SKM-1 (cell line): ENCODE results near the gene ESRRB.

Experiments used
- DNase-seq: peaks from one replicate; lab custom pipeline; 2025; ENCODE audit not compliant: unreplicated experiment; lab: John Stamatoyannopoulos, UW

ESRRB gene

DNA sequence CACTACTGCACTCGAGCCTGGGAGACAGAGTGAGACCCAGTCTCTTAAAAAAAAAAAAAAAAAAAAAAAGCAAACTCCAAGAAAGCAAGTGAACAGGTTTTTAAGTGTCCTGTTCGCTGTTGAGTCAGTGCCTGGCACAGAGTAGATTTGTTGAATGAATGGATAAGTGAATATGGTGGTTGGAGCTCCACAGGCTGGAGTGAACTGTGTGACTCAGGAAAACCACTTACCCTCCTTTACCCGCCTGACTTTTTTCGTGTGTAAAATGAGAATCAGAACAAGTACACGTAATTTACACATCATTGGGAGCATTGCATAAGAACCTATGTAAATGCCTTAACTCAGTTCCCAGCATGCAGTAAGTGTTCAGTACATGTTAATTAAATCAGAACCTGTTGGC is 24.0 kb upstream of the ESRRB start:
- DNase-seq, result no peak

DNA sequence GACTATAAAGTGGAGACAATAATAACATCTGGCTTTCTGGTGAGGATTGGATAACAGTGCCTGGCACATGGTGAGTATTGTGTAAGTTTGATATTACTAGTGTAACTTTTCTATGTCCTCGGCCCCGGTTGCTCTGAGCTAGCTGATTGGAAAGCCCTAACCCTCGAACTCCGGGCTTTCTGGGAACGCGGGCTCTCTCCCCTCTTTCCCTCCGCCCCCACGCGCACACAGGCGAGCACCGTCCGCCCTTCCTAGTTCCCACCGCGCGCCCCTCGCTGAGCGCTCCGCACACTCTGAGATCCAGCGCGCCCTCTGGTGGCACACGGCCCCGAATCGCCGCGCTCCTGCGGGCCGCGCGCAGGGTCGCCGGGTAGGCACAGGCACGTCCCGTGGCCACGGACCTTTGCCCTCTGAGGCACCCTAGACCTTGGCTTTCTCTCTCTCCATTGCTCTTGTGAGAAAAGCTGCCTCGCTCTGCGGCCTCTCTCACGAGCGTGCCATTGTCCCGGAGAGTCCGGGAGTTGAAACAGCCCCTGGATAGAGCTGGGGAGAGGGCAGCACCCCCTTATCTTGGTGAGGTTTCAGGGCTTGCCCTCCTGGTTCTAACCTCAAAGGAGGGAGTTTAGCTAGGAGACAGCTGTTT is 23.2 kb upstream of the ESRRB start:
- no peak for DNase-seq

DNA sequence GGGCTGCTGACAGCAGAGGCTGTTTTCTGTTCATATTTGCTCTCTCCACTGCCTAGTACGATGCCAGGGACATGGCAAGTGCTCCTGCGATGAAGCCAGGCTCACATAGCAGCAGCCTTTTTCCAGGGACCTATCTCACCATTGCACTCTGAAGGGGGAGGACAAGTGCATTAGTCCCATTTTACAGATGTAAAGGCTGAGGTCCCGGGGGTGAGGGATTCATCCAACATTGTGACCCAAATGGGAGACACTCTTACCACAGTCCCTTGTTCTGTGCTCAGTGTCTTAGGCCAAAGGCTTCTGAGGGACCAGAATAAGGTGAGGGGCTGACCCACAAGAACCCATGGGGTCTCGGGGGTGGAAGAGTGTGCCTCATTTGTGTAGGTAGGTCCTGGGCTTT is 21.6 kb upstream of the ESRRB start:
- DNase-seq, result no peak

DNA sequence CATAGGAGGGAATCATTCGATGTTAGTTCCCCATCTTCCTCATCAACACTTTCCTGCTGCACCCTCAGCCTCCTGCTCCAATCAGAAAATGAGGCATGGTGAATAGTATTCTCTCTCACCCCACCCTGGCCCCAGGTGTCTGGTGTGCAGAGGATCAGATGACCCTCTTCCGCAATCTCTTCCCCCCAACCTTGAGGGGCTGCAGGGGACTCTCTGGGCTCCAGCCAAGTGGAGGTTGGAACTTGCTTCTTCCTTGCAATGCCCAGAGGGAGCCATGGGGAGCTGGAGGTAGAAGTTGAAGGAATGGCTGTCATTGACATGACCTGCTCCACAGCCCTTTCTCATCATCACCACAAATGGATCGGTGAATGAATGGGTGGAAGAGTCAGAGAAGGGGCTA is 20.2 kb upstream of the ESRRB start:
- no peak for DNase-seq

DNA sequence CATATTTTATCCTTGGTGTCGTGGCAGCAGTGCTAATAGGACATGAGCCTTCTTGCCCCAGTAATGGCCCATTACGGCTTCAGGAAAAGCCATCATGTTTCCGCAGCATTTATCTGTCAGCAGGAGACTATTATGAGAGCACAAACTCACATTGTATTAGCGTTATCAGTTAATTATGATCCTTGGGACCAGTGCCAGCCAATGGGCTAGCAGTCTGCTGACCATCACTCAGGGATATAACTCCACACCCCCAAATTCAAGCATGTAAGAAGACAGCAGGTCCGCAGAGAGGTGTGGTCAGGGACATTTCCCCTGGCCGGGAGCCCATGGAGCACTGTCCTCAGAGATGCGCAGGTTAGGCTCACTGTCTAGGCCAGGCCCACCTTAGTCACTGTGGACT is 4.9 kb upstream of the ESRRB start:
- DNase-seq, result no peak

DNA sequence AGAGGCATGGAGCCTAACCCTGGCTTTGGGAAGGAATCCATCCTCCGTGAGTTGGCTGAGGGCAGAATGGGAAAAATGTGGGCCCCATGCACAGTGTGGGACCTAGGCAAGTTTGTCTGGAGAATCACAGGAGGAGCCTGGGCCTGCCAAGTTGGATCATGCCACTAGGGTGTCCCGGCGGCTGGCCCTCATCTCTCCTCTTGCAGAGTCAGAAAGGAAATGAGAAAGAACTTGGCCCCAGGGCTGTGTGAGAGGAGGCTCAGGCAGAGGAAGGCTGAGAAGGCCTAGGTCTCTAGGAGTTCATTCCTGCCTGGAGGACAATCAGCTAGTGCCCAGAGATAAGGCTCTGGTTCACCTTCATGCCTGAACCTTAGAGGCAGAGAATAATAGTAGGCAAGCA is 2.5 kb upstream of the ESRRB start:
- no peak for DNase-seq

DNA sequence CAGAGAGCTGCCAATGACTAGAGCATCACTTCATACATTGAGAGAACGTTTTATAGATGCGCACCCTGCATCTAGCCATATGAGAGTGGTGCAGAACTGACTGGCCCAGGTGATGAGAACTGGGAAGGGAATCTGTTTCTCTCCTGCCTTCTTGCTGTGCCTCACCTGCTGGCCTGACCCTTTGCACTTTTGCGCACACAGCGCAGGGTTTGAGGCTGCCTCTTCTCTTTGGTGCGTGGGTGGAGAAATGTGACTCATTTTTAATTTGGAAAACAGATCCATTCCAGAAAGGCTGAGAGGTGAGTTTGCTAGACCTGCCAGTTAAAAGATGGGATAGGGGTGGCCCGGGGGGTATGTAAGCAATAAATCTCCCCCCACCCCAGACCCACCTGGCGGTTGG is 453 bp upstream of the ESRRB start:
- DNase-seq, result no peak

DNA sequence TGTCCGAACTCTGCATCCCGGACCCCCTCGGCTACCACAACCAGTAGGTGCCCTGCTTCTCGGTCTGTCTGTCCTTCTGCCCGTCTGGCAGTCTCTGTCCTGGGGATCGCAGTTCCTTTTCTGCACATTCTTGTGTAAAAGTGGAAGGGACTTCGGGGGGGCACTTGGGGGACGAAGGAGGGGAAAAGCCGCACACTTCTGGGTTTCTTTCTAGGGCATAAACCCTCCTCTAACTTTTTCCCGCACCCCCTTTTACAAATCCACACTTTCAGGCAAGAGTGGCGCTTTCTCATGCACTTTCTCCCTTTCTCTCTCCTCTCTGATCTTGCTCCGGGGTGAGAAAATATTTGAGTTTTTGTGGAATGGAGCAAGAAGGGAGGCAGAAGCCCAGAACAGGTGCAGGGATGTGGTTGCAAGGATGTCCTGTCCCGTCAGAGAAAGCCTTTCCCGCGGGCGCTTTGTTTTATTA is 506 bp downstream of the ESRRB start:
- no peak for DNase-seq

DNA sequence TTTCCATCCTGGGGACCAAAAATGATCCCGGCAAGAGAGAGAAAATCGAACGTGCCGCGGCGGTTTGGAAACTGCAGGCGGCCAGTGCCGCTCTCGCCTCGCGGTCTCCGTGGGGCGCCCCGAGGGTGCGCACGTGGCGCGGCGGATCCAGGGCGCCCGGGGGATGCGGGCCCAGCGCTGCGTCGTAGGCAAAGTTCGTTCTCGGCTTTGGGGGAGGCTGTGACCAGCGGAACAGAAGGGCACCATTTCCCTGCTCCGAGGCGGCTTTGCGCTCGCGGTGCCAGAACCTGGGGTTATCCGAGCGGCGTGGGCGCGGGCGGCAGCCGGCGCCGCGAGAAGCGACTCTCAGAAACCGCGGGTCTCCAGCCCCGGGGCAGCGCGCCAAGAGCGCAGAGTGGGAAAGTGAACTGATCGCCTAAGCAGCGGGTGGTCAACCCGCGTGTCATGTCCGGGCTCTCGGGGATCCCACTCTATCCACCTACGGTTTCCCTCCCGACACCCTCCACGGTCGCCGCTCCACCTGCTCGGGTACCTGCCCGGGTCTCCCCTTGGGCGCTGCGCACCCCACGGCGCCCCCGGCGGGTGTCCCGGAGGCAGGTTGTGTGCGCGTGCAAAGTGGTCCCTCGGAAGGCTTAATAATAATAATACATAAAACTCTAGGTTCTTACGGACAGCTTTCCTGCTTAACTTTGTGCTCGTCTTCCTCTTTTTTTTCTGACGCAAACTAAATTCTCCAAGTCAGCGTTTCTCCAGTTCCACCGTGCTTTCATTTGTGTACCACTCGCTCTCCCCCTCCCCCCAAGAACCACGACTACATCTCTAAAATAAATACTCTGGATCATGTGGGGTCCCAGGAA is 1.2 kb downstream of the ESRRB start:
- no peak for DNase-seq

DNA sequence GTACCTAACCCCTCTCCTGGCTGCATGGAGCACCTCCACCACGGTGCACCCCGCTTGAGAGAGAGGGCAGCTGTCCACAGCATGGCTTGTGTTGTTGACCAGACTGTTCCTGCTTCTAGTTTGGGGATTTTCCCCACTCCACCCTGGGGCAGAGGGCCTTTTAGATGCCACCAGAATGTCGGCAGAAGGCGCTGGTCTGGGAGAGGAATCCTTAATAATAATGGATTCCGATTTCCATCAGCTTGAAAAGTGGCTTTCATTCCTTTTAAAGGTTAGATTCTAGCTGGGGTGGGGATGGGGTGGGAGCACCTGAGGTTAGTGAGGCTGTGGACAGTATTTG is 1.8 kb downstream of the ESRRB start:
- no peak for DNase-seq

DNA sequence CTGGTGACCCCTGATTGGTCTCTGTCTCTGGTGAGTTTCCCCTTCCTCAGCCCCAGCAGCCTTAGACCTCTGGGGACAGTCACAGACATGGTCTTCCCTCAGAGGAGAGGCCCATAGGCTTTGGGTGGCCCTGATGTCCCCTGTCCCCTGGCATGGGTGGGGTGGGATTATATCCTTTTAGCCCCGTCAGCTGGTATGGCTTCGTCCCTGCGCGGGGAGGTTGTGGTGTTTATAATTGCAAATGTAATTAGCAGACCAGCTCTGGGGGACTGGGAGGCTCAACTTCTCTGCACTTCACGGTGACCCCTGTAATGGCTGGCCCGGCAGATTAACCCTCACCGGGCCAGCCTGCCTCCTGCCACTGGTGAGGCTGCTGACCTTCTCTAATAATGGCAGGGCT is 5.1 kb downstream of the ESRRB start:
- DNase-seq, result no peak

DNA sequence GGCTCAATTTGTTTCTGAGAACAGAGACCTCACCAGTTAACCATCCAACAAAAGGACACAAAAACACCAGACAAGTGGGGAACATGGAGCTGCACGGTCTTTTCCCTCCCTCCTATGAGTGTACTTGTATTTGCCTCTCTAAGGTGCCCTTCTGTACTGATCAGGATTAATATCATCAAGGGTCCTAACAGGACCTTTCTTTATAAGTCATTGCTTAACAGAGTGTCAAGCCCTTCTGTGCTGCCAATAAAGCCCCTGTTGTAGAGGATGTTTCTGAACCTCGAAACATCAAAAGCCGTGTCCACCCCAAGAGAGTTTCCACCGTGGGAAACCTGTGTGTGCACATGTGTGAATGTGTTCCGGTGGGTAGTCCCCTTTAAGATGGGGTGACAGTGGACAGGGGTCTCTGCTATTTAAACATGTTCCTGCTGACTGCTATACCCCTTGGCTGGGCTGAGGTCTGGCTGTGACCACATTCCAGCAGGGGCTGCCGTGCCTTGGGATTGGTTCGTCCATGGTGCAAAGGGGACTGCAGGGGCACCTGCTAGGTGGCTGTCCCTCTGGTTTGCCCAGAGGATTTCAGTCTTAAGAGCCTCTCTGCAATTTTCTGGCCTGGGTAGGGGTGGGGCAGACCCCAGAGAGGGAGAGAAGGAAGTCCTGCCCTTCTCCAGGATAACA is 6.0 kb downstream of the ESRRB start:
- DNase-seq, result no peak

DNA sequence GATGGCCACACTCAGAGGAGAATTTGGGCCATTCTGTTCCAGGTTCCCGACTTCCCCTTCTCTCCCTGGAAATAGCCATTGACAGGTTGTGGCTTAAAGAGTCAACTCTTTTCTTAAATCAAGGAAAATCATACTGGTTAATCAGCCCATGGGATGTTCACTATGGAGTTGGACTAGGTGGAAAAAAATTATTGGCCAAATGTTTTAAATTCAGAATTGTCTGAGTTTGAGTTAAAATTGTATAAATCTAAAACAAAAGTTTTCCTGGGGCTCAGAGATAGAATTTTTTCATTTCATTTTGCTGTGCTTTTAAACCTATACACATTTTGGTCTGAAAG is 6.5 kb downstream of the ESRRB start:
- DNase-seq, result no peak

DNA sequence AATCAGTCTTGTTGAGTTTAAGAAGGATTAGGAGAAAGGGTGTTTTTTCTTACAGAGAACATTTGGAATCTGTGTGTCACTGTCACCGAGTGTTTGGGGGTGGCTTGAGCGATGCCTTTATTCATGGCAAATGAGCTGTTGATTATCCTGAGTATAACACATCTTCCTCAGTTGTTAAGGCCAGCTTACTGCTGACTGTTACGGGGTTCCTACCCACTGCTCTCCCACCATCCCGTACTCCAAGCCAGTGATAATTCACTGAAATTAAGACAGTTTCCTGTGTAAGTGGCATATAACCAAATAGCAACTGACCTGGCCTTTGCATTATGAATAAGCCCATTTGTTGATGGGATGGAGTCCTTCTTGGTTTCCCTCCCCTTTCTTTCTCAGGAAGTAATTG is 9.5 kb downstream of the ESRRB start:
- DNase-seq, result no peak

DNA sequence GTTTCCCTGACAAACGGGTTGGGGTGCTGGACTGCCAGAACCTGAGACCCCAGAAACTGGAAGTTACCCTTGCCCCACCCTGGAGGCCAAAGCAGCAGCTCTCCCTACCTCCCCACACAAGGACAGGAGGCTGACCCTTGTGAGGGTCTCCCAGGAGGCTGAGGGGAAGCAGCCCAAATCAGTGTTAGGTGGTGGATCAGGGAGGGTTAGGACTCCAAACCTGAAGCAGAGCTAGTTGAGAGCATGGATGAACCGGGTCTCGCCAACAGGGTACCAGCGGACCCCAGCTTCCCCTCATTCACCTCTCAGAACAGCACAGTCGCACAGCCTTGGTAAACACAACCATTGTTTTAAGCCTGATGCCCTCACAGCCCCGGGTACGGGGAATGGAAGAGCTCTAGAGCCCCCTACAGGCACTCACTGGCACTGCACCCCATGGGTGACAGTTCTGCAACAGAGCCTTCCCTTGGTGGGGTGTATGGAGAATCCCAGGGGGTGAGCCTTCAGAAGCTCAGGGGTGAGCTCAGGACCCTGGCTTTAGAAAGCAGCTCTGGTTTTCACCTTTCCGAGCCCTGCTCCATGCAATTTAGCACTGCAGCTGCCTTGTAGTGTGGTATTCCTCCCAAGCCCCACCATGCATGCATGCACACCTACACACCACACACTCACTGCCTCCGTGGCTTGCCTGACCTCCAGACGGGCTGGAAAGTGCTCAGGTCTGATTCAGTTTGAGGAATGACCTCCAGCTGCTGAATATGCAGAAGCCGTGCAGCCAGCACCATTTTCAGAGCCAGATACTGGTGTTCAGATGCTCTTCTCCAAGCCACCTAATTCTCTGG is 11.2 kb downstream of the ESRRB start:
- DNase-seq, result peak; percentile 1

DNA sequence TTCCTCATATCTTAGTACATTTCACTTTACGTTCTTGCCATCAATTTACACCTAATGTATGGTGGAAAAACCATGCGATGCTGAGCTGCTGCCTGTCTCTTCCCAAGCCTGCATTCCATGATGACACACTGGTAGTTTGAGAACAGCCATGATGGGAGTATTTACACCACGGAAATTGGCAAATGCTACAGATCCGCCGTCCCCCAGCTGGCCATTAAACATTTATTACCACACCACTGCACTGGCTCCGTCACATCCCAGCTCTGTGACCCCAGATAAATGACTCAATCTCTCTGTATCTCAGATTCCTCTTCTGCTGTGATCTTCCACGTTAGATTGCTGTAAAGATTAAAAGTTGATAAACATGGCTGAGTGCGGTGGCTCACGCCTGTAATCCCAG is 13.9 kb downstream of the ESRRB start:
- no peak for DNase-seq

DNA sequence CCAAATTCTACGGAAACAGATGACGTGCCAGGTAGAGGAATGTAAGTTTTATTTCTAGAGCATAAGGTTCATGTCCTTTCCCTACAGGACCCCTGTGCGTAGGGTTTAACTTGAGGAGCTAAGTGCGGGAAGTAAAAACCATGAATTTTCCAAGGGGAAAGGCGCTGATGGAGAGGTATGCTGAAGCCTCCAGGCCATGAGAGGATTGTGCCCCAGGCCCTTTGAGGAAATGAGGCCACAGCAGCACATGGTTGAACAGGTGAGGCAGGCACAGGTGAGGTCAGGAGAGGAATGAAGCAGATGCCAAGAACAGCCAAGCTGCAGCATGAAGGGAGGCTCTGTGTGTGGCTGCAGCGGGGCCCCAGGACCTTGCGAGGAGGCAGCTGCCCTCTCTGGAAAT is 14.7 kb downstream of the ESRRB start:
- DNase-seq, result no peak

DNA sequence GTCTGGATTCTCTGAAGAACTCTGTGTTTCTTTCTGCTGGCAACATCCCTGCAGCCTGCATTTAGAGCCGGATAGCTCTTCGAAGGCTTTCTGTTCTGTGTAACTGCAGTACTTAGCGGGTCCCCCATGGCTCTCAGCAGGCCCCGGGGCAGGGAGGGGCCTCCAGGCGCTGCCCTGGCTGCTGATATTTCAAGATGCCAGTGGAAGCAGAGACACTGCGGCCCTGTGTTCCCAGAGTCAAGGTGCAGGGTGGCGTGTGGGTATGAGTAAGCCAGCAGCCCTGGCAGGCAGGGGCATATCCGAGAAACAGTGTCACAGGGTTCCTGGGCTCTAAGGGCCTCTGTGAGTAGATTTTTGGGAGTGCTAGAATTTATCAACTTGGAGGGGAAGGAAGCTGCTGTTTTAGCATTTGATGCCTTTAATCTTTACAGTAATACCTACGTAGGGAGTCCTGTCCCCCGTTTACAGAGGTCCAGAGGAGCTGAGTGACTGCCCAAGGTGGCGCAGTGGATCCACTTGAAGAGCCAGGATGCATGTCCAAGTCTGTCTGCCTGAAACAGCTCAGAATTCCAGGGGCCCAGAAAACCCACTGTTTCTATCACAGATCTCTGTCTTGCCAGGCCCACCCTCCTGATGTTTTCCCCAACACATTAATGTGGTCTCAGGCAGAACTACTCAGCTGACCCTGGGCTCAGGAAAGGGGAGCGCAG is 16.2 kb downstream of the ESRRB start:
- no peak for DNase-seq

DNA sequence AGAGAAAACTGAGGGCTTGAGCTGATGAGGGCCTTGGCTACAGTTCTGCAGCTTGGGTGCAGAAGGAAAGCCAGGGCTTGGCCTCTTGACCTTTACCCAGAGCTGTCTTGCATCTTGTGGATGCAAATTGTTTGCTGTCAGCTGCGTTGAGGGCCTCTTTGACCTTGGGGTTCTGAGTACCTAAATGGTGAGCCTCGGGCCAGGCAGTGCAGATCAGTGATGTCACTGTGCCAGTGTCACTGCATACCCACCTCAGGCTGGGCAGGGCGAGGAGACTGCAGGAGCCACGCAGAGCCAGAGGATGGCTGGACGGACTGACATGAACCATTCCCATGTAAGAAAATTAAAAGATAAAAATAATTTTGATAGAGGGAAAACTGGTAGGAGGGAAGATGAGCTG is 18.6 kb downstream of the ESRRB start:
- DNase-seq, result no peak

DNA sequence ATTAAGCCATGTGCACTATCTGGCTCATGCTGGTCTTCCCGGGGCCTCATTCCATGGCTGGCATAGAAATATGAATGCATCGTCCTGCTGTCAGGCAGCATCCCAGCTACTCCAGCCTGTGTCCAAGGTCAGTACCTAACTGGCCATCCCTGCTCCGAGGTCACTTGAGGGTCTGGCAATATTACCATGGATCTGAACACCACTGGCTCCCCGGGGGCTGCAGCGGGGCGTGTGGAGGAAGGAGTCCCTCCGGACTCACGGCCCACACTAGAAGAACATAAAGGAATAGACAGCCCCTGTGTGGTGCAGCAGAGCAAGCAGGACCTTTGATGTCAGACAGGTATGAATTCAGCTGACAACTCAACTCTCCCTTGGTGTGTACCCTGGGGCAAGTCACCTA is 19.2 kb downstream of the ESRRB start:
- no peak for DNase-seq

DNA sequence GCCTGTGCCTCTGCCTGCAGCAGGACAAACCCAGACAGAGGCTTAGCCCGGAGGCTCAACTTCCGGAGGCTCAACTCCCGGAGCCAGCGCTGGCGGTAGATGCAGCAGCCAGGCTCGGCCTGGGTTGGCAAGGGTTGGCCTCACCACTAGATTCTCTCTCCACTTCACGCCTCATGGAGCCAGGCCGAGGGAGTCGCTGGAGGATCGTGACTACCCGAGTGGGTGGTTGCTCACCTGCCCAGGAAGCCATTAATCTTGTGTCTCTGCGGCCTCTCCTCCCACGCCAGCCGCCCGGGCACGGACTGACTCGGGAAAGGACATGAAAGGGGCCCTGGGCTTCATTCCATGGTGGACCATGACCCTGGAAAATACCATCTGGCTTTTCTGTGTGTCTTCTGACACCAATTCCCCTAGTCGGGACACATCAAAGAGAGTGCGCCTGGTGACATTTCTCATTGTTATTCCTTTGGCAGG is 20.8 kb downstream of the ESRRB start:
- no peak for DNase-seq
